HCT116 (cell line): Measurements from ENCODE around the gene NR6A1. TPM values are rescaled to one million over a fixed set of nuclear protein-coding genes. Genes with fewer than 3 reads are reported as not detected.

ENCODE experiments used
- CBX3 ChIP-seq: IDR thresholded peaks from 2 replicates; pipeline ENCODE4 v1.6.1; 2012; ENCODE audit warnings: low read depth
- ELF1 ChIP-seq: IDR thresholded peaks from 2 replicates; pipeline ENCODE4 v1.6.1; 2012; ENCODE audit warnings: low read depth, borderline replicate concordance
- EZH2 ChIP-seq: fragments of 200-600 bp; sonication (generic); IDR thresholded peaks from 2 replicates; pipeline ENCODE4 v1.6.1; 2017; ENCODE audit warnings: antibody characterized with exemption, mixed run types
- POLR2A ChIP-seq: IDR thresholded peaks from 2 replicates; pipeline ENCODE4 v1.7.0; 2011; ENCODE audit warnings: borderline replicate concordance; ENCODE audit not compliant: insufficient read depth, insufficient read length; ENCODE audit errors: extremely low read depth
- YY1 ChIP-seq: IDR thresholded peaks from 2 replicates; pipeline ENCODE4 v1.6.1; 2011; ENCODE audit warnings: low read length, low read depth, moderate library complexity, mild to moderate bottlenecking; ENCODE audit not compliant: insufficient replicate concordance; ENCODE audit errors: extremely low read depth
- ZNF274 ChIP-seq: fragments of 200-500 bp; sonication (Bioruptor generic); IDR thresholded peaks from 2 replicates; pipeline ENCODE4 v1.6.1; 2014; ENCODE audit warnings: mild to moderate bottlenecking, low read depth, low read length, inconsistent platforms
- total RNA-seq: library from RNA; stranded (reverse); gene quantifications from one replicate; pipeline ENCODE4 v1.2.1, GENCODE V29; 2021; ENCODE audit not compliant: unreplicated experiment
- TF ChIP-seq, protein P1 (sequence below): IDR thresholded peaks from 2 replicates; pipeline ENCODE4 v1.6.1; 2011; ENCODE audit warnings: mild to moderate bottlenecking, low read length, moderate library complexity; ENCODE audit not compliant: insufficient replicate concordance; ENCODE audit errors: extremely low read depth
- TF ChIP-seq, protein P2 (sequence below), 3 experiments: fragments of 200-600 bp in 1 of 3; sonication (generic) in 1 of 3; IDR thresholded peaks in 2 of 3; conservative IDR thresholded peaks in 1 of 3; 2 replicates each; pipeline ENCODE4 v1.5.1; 2012 to 2017; ENCODE audit warnings: low read depth in 2 of 3, low read length in 2 of 3, antibody characterized with exemption in 1 of 3, borderline replicate concordance in 1 of 3, control low read depth in 1 of 3, mild to moderate bottlenecking in 1 of 3, mixed read lengths in 1 of 3, mixed run types in 1 of 3, moderate library complexity in 1 of 3; ENCODE audit not compliant: insufficient read depth in 1 of 3
- TF ChIP-seq, protein P3 (sequence below): IDR thresholded peaks from 2 replicates; pipeline ENCODE4 v1.6.1; 2012

NR6A1 gene
- total RNA-seq, 1 experiment from 2014 or later = 9.9 TPM

DNA sequence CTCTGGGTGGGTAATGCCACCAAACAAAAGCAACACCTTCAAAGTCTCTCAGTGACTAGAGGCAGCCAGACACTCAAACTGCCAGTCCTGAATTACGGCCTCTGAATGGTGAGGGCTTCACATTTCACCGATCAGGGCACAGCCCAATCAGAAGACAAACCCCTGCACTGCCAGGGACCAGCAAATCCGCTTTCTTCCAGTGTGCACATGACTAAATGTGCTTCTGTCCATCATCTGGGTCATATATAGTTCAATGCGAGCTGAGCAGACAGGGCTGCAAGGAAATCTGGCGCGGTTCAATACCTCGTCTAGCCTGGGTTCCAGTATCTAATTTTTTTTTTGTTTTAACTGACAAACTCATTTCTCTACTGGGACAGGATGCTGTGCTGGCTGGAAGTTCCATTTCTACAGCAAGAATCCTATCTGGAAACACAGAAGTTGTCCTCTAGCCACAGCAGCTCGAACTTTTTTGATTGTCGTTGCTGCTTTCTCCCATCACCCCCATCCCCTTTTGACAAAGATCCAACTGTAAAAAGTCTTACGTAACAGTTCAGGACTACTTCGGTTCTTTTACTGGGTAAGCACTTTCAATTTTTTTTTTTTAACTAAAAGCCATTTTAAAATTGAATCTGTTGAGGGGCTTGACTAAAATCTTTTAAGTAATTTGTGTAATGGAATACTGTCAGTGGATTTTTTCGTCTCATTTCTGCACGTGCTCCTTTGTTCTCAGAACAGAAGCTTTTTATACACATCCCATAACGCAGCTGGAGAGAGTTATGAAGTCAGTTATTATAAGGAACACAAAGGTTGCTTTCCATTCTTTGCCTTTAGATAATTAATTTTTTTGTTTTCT lies 112.7 kb downstream of the NR6A1 start (continued):
- TF ChIP-seq, protein P1, sequence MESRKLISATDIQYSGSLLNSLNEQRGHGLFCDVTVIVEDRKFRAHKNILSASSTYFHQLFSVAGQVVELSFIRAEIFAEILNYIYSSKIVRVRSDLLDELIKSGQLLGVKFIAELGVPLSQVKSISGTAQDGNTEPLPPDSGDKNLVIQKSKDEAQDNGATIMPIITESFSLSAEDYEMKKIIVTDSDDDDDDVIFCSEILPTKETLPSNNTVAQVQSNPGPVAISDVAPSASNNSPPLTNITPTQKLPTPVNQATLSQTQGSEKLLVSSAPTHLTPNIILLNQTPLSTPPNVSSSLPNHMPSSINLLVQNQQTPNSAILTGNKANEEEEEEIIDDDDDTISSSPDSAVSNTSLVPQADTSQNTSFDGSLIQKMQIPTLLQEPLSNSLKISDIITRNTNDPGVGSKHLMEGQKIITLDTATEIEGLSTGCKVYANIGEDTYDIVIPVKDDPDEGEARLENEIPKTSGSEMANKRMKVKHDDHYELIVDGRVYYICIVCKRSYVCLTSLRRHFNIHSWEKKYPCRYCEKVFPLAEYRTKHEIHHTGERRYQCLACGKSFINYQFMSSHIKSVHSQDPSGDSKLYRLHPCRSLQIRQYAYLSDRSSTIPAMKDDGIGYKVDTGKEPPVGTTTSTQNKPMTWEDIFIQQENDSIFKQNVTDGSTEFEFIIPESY = no peak
- TF ChIP-seq ELF1 = no peak
- TF ChIP-seq CBX3 = 0 out of 2 replicates have a peak, but pooled peaks have one; percentile 39
- TF ChIP-seq ZNF274 = no peak
- TF ChIP-seq, protein P2, sequence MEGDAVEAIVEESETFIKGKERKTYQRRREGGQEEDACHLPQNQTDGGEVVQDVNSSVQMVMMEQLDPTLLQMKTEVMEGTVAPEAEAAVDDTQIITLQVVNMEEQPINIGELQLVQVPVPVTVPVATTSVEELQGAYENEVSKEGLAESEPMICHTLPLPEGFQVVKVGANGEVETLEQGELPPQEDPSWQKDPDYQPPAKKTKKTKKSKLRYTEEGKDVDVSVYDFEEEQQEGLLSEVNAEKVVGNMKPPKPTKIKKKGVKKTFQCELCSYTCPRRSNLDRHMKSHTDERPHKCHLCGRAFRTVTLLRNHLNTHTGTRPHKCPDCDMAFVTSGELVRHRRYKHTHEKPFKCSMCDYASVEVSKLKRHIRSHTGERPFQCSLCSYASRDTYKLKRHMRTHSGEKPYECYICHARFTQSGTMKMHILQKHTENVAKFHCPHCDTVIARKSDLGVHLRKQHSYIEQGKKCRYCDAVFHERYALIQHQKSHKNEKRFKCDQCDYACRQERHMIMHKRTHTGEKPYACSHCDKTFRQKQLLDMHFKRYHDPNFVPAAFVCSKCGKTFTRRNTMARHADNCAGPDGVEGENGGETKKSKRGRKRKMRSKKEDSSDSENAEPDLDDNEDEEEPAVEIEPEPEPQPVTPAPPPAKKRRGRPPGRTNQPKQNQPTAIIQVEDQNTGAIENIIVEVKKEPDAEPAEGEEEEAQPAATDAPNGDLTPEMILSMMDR (IDR thresholded peaks at IDR 0.05 in 2 of 3, conservative IDR thresholded peaks at IDR 0.05 in 1 of 3; ENCODE audit: borderline replicate concordance in 1 of 3, insufficient read depth in 1 of 3, low read depth in 2 of 3, low read length in 2 of 3) = no peak
- peak; percentile 90 for TF ChIP-seq POLR2A
- TF ChIP-seq YY1 = peak; percentile 39
- TF ChIP-seq, protein P3, sequence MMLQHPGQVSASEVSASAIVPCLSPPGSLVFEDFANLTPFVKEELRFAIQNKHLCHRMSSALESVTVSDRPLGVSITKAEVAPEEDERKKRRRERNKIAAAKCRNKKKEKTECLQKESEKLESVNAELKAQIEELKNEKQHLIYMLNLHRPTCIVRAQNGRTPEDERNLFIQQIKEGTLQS = no peak
- no peak for TF ChIP-seq EZH2
